Thymus (tissue), 11 donors: ENCODE data around the gene GUCA1C. TPM values are rescaled to one million over a fixed set of nuclear protein-coding genes. Genes with fewer than 3 reads are reported as not detected.

Experiments
- DNase-seq, 9 donors: peaks; one replicate each; pipeline ENCODE4 v3.0.0-alpha.2; 2013; ENCODE audit warnings: low spot score in 9 of 9, low read depth in 6 of 9, missing footprints in 1 of 9
- H3K27ac ChIP-seq, 2 donors: one replicate each; pipeline ENCODE4 v1.5.1; 2013; ENCODE audit warnings: control low read depth in 1 of 2, low read depth in 1 of 2, low read length in 1 of 2, mild to moderate bottlenecking in 1 of 2, moderate library complexity in 1 of 2
- H3K27me3 ChIP-seq, 2 donors: one replicate each; pipeline ENCODE4 v1.5.1; 2013; ENCODE audit warnings: low read length in 1 of 2; ENCODE audit not compliant: control insufficient read depth in 2 of 2, insufficient read depth in 1 of 2
- H3K36me3 ChIP-seq, 2 donors: one replicate each; pipeline ENCODE4 v1.5.1; 2013; ENCODE audit warnings: low read length in 1 of 2, mild to moderate bottlenecking in 1 of 2, moderate library complexity in 1 of 2; ENCODE audit not compliant: control insufficient read depth in 2 of 2, insufficient read depth in 2 of 2
- H3K4me1 ChIP-seq, 2 donors: one replicate each; pipeline ENCODE4 v1.5.1; 2013; ENCODE audit warnings: low read length in 2 of 2; ENCODE audit not compliant: control insufficient read depth in 2 of 2, insufficient read depth in 2 of 2
- H3K4me3 ChIP-seq, 2 donors: one replicate each; pipeline ENCODE4 v1.5.1; 2013; ENCODE audit warnings: low read length in 2 of 2, control low read depth in 1 of 2, mild to moderate bottlenecking in 1 of 2
- H3K9me3 ChIP-seq, 2 donors: one replicate each; pipeline ENCODE4 v1.5.1; 2013; ENCODE audit warnings: low read length in 1 of 2, mild to moderate bottlenecking in 1 of 2; ENCODE audit not compliant: control insufficient read depth in 2 of 2, insufficient read depth in 1 of 2
- WGBS: extraction: QIAGEN DNeasy Blood & Tissue Kit; methylation state at CpG from one replicate; pipeline ENCODE4 v1.1.7; 2013; 5-methylcytosine and 5-hydroxymethylcytosine counted together
- polyA plus RNA-seq: library from polyadenylated mRNA; stranded (reverse); fragments of 200-250 nt; gene quantifications from one replicate; pipeline ENCODE4 v1.2.3, GENCODE V29; 2013
- total RNA-seq: library from RNA; stranded (reverse); fragments of 120-200 nt; gene quantifications from one replicate; pipeline ENCODE4 v1.2.4, GENCODE V29; 2013
- donor health status: healthy.

GUCA1C gene
- total and polyA plus RNA-seq, 2 donors, result 0.11 TPM; not detected in 1

- H3K27ac ChIP-seq, result no peak overlapping the region
- DNase-seq, result no peak
- 91% methylated on average over 2 of the region's 2 CpGs for WGBS
- H3K27me3 ChIP-seq, result no peaks in the 10 kb centered on the region
- no peaks in the 10 kb centered on the region for H3K9me3 ChIP-seq
- H3K36me3 ChIP-seq, result no peaks in the 10 kb centered on the region
- H3K4me3 ChIP-seq, result no peak overlapping the region
- H3K4me1 ChIP-seq, result no peaks in the 10 kb centered on the region
Measured at GRCh38 chr3:108887777-108888176, 65.9 kb downstream of the GUCA1C start.

DNA sequence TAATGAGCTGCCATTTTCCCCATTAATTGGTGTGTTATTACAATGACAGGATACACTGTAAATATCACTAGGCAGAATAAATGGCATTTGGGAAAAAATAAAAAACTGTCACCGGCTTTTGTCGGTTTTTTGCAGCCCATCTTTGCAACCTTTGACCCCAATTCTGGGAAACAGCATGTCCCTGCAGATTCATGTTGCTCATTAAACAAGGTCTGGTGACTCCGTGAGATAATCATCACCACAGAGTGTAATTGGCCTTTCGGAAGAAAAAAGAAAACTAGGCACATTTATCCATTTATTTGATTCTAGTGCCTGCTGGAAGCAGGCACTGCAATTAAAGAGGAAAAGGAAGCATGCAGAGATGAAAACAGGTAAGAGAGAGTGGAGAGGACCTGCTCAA, 66.6 kb downstream of the GUCA1C start:
- no peaks in the 10 kb centered on the region for H3K9me3 ChIP-seq
- H3K4me3 ChIP-seq, result no peak overlapping the region
- no peak overlapping the region for H3K27ac ChIP-seq
- DNase-seq, result no peak
- 96% methylated on average over 4 of the region's 4 CpGs for WGBS
- no peaks in the 10 kb centered on the region for H3K27me3 ChIP-seq
- H3K4me1 ChIP-seq, result no peaks in the 10 kb centered on the region
- H3K36me3 ChIP-seq, result no peaks in the 10 kb centered on the region

DNA sequence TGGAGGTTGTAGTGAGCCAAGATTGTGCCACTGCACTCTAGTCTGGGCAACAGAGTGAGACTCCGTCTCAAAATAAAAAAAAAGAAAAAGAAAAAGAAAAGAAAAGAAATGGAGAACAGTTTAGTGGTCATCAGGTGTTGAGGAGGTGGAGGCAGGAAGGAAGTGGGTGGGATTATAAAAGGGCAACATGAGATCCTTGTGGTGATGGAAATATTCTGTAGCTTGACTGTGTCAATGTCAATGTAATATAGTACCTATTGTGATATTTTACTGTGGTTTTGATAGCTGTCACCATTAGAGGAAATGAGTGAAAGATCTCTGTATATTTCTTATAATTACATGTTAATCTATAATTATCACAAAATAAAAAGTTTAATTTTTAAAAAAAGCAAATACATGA, 70.3 kb downstream of the GUCA1C start:
- no peaks in the 10 kb centered on the region for H3K36me3 ChIP-seq
- no peaks in the 10 kb centered on the region for H3K4me1 ChIP-seq
- H3K9me3 ChIP-seq, result no peaks in the 10 kb centered on the region
- H3K4me3 ChIP-seq, result no peak overlapping the region
- H3K27me3 ChIP-seq, result no peaks in the 10 kb centered on the region
- 64% methylated on average over 1 of the region's 1 CpG for WGBS
- H3K27ac ChIP-seq, result no peak overlapping the region
- no peak for DNase-seq

DNA sequence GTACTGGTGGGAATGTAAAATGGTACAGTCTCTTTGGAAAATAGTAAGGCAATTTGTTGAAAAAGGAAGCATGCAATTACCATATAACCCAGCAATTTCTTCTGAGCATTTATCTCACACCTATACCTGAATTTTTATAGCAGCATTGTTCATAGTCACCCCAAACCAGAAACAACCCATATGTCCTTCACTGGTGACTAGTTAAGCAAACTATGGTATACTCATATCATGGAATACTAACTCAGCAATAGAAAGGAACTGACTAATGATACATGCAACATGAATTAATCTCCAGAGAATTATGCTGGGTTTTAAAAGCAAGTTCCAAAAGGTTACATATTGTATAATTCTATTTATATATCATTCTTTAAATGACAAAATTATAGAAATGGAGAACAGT, 70.9 kb downstream of the GUCA1C start:
- Histone ChIP-seq H3K9me3 (no peaks in the 10 kb centered on the region), H3K4me3 (no peak overlapping the region), H3K36me3 (no peaks in the 10 kb centered on the region), H3K27ac (no peak overlapping the region), H3K4me1 (no peaks in the 10 kb centered on the region), H3K27me3 (no peaks in the 10 kb centered on the region)
- no peak for DNase-seq

DNA sequence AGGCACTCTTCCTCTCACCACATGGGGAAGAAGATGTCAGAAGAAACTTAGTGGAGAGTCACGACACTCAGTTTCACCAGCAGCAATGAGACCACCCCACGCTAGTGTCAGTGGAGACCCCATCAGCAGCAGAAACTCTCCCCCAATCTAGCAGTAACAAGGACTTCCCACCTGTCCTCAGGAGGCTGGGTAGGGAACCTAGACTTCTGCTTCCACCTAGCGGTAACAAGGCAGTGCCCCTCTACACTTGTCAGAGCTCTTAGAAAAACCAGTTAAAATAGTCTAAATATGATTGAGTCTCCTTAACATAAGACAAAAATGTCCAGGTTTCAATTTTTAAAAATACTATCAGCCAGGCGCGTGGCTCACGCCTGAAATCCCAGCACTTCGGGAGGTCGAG, 73.8 kb downstream of the GUCA1C start:
- 88% methylated on average over 8 of the region's 8 CpGs for WGBS
- no peaks in the 10 kb centered on the region for H3K36me3 ChIP-seq
- H3K4me3 ChIP-seq, result no peak overlapping the region
- no peaks in the 10 kb centered on the region for H3K9me3 ChIP-seq
- DNase-seq, result no peak
- H3K4me1 ChIP-seq, result no peaks in the 10 kb centered on the region
- no peaks in the 10 kb centered on the region for H3K27me3 ChIP-seq
- no peak overlapping the region for H3K27ac ChIP-seq

DNA sequence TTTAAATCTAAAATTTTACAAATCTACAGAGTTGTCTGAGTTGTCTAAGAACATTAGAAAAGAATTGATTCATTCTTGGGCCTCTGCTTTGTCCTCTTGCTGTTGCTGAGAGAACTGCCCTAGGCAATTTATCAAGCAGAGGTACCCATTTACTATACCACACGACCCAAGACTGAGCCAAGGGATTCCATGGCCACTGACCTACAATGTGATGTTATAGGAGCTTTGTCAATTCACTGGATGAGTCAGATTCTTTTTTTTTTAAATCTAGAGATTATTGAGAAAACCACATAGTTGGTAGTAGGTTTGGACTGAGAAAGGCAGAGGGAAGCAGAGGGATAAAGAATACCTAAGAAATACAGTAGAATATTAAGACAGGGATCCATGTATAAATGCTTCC, 75.8 kb downstream of the GUCA1C start:
- no peaks in the 10 kb centered on the region for H3K4me1 ChIP-seq
- H3K9me3 ChIP-seq, result no peaks in the 10 kb centered on the region
- H3K36me3 ChIP-seq, result no peaks in the 10 kb centered on the region
- no peak overlapping the region for H3K27ac ChIP-seq
- H3K27me3 ChIP-seq, result no peaks in the 10 kb centered on the region
- H3K4me3 ChIP-seq, result no peak overlapping the region
- DNase-seq, result no peak
- WGBS, result 83% methylated on average over 1 of the region's 1 CpG

DNA sequence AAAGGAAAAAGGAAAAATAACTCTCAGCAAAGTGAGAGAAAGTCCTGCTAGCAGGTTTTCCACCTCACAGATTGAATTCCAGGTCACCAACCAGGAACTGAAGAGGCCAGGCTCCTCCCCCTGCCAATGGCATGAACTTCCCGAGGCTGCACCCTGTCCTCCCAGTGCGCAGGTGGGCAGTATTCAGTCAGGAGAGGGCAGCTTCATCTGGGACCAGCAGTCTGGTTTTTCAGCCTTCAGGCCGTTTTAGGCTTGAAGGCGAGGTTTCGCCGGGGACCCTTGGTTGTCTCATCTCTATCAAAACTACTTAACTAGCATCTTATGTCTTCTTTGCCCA, 89.9 kb downstream of the GUCA1C start:
- 96% methylated on average over 6 of the region's 6 CpGs for WGBS
- no peak overlapping the region for H3K4me3 ChIP-seq
- no peak for DNase-seq

GRCh38 chr3:108862865-108863798, 90.5 kb downstream of the GUCA1C start:
- peaks cover 0 to 2% of the 10 kb centered on the region in 2 donors for H3K4me1 ChIP-seq
- no peak overlapping the region for H3K4me3 ChIP-seq
- no peak overlapping the region for H3K27ac ChIP-seq
- no peaks in the 10 kb centered on the region for H3K27me3 ChIP-seq
- no peaks in the 10 kb centered on the region for H3K9me3 ChIP-seq
- WGBS, result 72% methylated on average over 7 of the region's 7 CpGs
- H3K36me3 ChIP-seq, result peaks cover 18 to 48% of the 10 kb centered on the region in 2 donors
- peak in 2 of 9 donors; percentile 9 to 33 for DNase-seq

More for the DNA sequence above, 89.9 kb downstream of the GUCA1C start:
- Histone ChIP-seq H3K27ac (no peak overlapping the region), H3K27me3 (no peaks in the 10 kb centered on the region), H3K4me1 (peaks cover 0 to 2% of the 10 kb centered on the region in 2 donors), H3K36me3 (peaks cover 19 to 44% of the 10 kb centered on the region in 2 donors), H3K9me3 (no peaks in the 10 kb centered on the region)

DNA sequence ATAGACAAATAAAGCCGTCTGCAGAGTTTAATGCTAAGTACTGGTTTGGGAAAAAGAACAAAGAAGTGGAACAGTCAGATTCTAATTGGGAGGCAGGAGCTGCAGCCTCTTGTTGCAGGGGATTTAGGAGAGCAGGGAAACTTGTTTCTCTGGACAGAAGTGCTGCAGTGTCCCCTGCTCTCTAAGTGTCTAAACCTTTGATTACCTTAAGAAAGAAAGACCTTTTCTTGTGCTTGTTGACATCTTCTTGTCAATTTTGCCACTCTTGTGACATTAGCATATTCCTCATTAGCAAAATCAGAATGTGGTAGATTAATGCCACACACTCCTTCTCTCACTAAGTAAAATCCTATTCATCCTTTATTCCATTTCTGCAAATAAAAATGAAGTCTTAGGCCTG, 92.3 kb downstream of the GUCA1C start:
- Histone ChIP-seq H3K4me3 (no peak overlapping the region), H3K36me3 (peaks cover 18 to 61% of the 10 kb centered on the region in 2 donors), H3K27ac (no peak overlapping the region), H3K4me1 (peaks cover 0 to 2% of the 10 kb centered on the region in 2 donors), H3K9me3 (no peaks in the 10 kb centered on the region), H3K27me3 (no peaks in the 10 kb centered on the region)
- no peak for DNase-seq
- 96% methylated on average over 1 of the region's 1 CpG for WGBS
